HEK293 (cell line): Measurements from ENCODE around the gene EVI5.

Source experiments
- GLI4 ChIP-seq: fragments of 450-650 bp; formaldehyde crosslinking; IDR thresholded peaks from 2 replicates; pipeline ENCODE4 v1.5.1; 2016; ENCODE audit warnings: missing biosample characterization, missing genetic modification characterization
- HOXA7 ChIP-seq: sonication (generic); formaldehyde crosslinking; IDR thresholded peaks from 2 replicates; pipeline ENCODE4 v1.8.1; 2022; ENCODE audit warnings: missing genetic modification reagents, borderline replicate concordance
- IKZF3 ChIP-seq: fragments of 450-650 bp; IDR thresholded peaks from 2 replicates; pipeline ENCODE4 v1.5.0; 2018; ENCODE audit warnings: missing biosample characterization, mild to moderate bottlenecking, missing genetic modification characterization, moderate library complexity
- KLF1 ChIP-seq: fragments of 450-650 bp; formaldehyde crosslinking; IDR thresholded peaks from 2 replicates; pipeline ENCODE4 v1.5.1; 2016; ENCODE audit warnings: missing biosample characterization, missing genetic modification characterization
- KLF16 ChIP-seq: fragments of 450-650 bp; formaldehyde crosslinking; IDR thresholded peaks from 2 replicates; pipeline ENCODE4 v1.5.1; 2017; ENCODE audit warnings: missing biosample characterization, missing genetic modification characterization
- MZF1 ChIP-seq: fragments of 450-650 bp; formaldehyde crosslinking; IDR thresholded peaks from 2 replicates; pipeline ENCODE4 v1.5.1; 2017; ENCODE audit warnings: missing biosample characterization, missing genetic modification characterization, borderline replicate concordance
- ZEB2 ChIP-seq: fragments of 450-650 bp; formaldehyde crosslinking; IDR thresholded peaks from 2 replicates; pipeline ENCODE4 v1.5.1; 2016; ENCODE audit warnings: missing biosample characterization, missing genetic modification characterization
- ZFHX2 ChIP-seq: fragments of 450-650 bp; formaldehyde crosslinking; conservative IDR thresholded peaks from 2 replicates; pipeline ENCODE4 v1.5.1; 2016; ENCODE audit warnings: missing biosample characterization, missing genetic modification characterization
- ZNF10 ChIP-seq: fragments of 450-650 bp; formaldehyde crosslinking; IDR thresholded peaks from 2 replicates; pipeline ENCODE4 v1.5.1; 2017; ENCODE audit warnings: missing biosample characterization, missing genetic modification characterization
- ZNF140 ChIP-seq: fragments of 450-650 bp; formaldehyde crosslinking; IDR thresholded peaks from 2 replicates; pipeline ENCODE4 v1.5.1; 2016; ENCODE audit warnings: missing biosample characterization, missing genetic modification characterization
- ZNF221 ChIP-seq: fragments of 450-650 bp; formaldehyde crosslinking; IDR thresholded peaks from 2 replicates; pipeline ENCODE4 v1.5.1; 2017; ENCODE audit warnings: missing biosample characterization, missing genetic modification characterization, borderline replicate concordance
- ZNF302 ChIP-seq: fragments of 450-650 bp; formaldehyde crosslinking; IDR thresholded peaks from 2 replicates; pipeline ENCODE4 v1.5.1; 2016; ENCODE audit warnings: missing biosample characterization, missing genetic modification characterization, low read depth
- ZNF350 ChIP-seq: fragments of 450-650 bp; formaldehyde crosslinking; IDR thresholded peaks from 2 replicates; pipeline ENCODE4 v1.5.0; 2017; ENCODE audit warnings: missing biosample characterization, mild to moderate bottlenecking, missing genetic modification characterization
- ZNF426 ChIP-seq: fragments of 450-650 bp; formaldehyde crosslinking; IDR thresholded peaks from 2 replicates; pipeline ENCODE4 v1.5.1; 2017; ENCODE audit warnings: missing biosample characterization, missing genetic modification characterization, mild to moderate bottlenecking, inconsistent platforms, moderate library complexity
- ZNF433 ChIP-seq: fragments of 450-650 bp; formaldehyde crosslinking; IDR thresholded peaks from 2 replicates; pipeline ENCODE4 v1.5.1; 2016; ENCODE audit warnings: missing biosample characterization, missing genetic modification characterization, low read depth
- ZNF521 ChIP-seq: fragments of 450-650 bp; formaldehyde crosslinking; IDR thresholded peaks from 2 replicates; pipeline ENCODE4 v1.5.1; 2017; ENCODE audit warnings: missing biosample characterization, mild to moderate bottlenecking, missing genetic modification characterization
- ZNF530 ChIP-seq: fragments of 450-650 bp; formaldehyde crosslinking; IDR thresholded peaks from 2 replicates; pipeline ENCODE4 v1.5.1; 2016; ENCODE audit warnings: low read depth, missing biosample characterization, missing genetic modification characterization
- ZNF585B ChIP-seq: fragments of 450-650 bp; formaldehyde crosslinking; IDR thresholded peaks from 2 replicates; pipeline ENCODE4 v1.5.1; 2016; ENCODE audit warnings: missing biosample characterization, missing genetic modification characterization
- ZNF610 ChIP-seq: fragments of 450-650 bp; formaldehyde crosslinking; IDR thresholded peaks from 2 replicates; pipeline ENCODE4 v1.5.1; 2016; ENCODE audit warnings: missing biosample characterization, missing genetic modification characterization, borderline replicate concordance
- ZNF623 ChIP-seq: fragments of 450-650 bp; formaldehyde crosslinking; IDR thresholded peaks from 2 replicates; pipeline ENCODE4 v1.5.1; 2016; ENCODE audit warnings: missing biosample characterization, missing genetic modification characterization
- ZNF658 ChIP-seq: fragments of 450-650 bp; formaldehyde crosslinking; IDR thresholded peaks from 2 replicates; pipeline ENCODE4; 2016; ENCODE audit warnings: missing biosample characterization, missing genetic modification characterization
- ZNF677 ChIP-seq: fragments of 450-650 bp; IDR thresholded peaks from 2 replicates; pipeline ENCODE4 v1.5.0; 2018; ENCODE audit warnings: missing biosample characterization, mild to moderate bottlenecking, missing genetic modification characterization, moderate library complexity
- ZNF701 ChIP-seq: fragments of 450-650 bp; formaldehyde crosslinking; IDR thresholded peaks from 2 replicates; pipeline ENCODE4 v1.5.1; 2016; ENCODE audit warnings: missing biosample characterization, missing genetic modification characterization
- ZNF785 ChIP-seq: fragments of 450-650 bp; formaldehyde crosslinking; IDR thresholded peaks from 2 replicates; pipeline ENCODE4 v1.5.1; 2016; ENCODE audit warnings: missing biosample characterization, missing genetic modification characterization
- ZNF843 ChIP-seq: fragments of 450-650 bp; formaldehyde crosslinking; IDR thresholded peaks from 2 replicates; pipeline ENCODE4 v1.5.1; 2016; ENCODE audit warnings: missing biosample characterization, missing genetic modification characterization
- TF ChIP-seq, protein P1 (sequence below): fragments of 450-650 bp; formaldehyde crosslinking; IDR thresholded peaks from 2 replicates; pipeline ENCODE4 v1.5.1; 2017; ENCODE audit warnings: missing biosample characterization, missing genetic modification characterization
- TF ChIP-seq, protein P2 (sequence below): fragments of 450-650 bp; IDR thresholded peaks from 2 replicates; pipeline ENCODE4 v1.5.1; 2018; ENCODE audit warnings: missing biosample characterization, mild to moderate bottlenecking, missing genetic modification characterization
- TF ChIP-seq, protein P3 (sequence below): fragments of 450-650 bp; formaldehyde crosslinking; IDR thresholded peaks from 2 replicates; pipeline ENCODE4 v1.5.1; 2016; ENCODE audit warnings: missing biosample characterization, missing genetic modification characterization
- TF ChIP-seq, protein P4 (sequence below): fragments of 450-650 bp; formaldehyde crosslinking; IDR thresholded peaks from 2 replicates; pipeline ENCODE4; 2016; ENCODE audit warnings: missing biosample characterization, missing genetic modification characterization
- TF ChIP-seq, protein P5 (sequence below): fragments of 450-650 bp; formaldehyde crosslinking; IDR thresholded peaks from 2 replicates; pipeline ENCODE4 v1.5.1; 2017; ENCODE audit warnings: missing biosample characterization, missing genetic modification characterization
- TF ChIP-seq, protein P6 (sequence below): fragments of 450-650 bp; formaldehyde crosslinking; IDR thresholded peaks from 2 replicates; pipeline ENCODE4 v1.5.1; 2016; ENCODE audit warnings: missing biosample characterization, missing genetic modification characterization

The EVI5 gene

DNA sequence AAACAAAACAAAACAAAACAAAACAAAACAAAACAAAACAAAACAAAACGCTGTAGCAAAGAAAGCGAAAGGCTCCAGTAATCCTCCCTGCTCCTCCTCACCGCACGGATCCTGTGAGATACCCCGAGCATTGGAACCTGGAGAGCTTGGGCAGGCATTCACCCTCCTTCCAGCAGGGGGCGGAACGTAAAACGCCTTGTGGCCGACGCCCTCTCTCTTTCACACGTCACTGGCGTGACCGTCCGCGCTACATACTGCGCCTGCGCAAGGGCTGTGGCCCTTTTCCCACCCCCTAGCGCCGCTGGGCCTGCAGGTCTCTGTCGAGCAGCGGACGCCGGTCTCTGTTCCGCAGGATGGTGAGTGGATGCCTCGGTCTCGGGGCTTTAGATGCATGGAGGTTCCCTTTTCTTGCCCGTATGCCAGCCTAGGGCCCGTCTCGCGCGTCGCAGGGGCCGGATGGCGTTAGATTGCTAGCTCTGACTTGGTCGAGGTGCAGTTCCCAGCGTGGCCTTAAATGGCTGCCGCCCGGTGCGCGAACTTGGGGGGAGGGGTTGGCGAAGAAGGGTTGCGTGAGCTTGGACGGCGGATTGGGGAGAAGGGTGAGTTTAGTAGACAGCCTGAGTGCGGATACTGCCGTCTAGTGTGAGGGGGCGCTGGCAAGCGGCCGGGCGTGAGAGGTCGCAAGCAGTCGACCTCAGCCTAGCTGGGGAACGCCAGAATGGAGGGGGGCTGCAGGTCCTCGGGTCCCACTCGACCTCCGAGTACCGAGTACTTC is 47.0 kb upstream of the EVI5 start, which contains the start of gene RPL5 (continued):
- peak; percentile 87 for TF ChIP-seq ZEB2
- peak; percentile 89 for TF ChIP-seq ZNF610 (tag by site-specific recombination)
- peak; percentile 51; the same call in 1 of the 2 replicates for TF ChIP-seq IKZF3 (tag by site-specific recombination)
- TF ChIP-seq, protein P1, sequence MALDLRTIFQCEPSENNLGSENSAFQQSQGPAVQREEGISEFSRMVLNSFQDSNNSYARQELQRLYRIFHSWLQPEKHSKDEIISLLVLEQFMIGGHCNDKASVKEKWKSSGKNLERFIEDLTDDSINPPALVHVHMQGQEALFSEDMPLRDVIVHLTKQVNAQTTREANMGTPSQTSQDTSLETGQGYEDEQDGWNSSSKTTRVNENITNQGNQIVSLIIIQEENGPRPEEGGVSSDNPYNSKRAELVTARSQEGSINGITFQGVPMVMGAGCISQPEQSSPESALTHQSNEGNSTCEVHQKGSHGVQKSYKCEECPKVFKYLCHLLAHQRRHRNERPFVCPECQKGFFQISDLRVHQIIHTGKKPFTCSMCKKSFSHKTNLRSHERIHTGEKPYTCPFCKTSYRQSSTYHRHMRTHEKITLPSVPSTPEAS (tag by site-specific recombination), result peak; percentile 68
- peak; percentile 47; the same call in 1 of the 2 replicates for TF ChIP-seq ZFHX2 (tag by site-specific recombination)
- peak; percentile 95 for TF ChIP-seq GLI4 (tag by site-specific recombination)
- no peak for TF ChIP-seq ZNF701 (tag by site-specific recombination)
- no peak for TF ChIP-seq HOXA7
- no peak for TF ChIP-seq ZNF433 (tag by site-specific recombination)
- peak; percentile 88 for TF ChIP-seq KLF1 (tag by site-specific recombination)
- no peak for TF ChIP-seq ZNF140 (tag by site-specific recombination)
- 0 out of 2 replicates have a peak, but pooled peaks have one; percentile 27 for TF ChIP-seq ZNF623
- TF ChIP-seq ZNF302 (tag by site-specific recombination), result no peak
- TF ChIP-seq, protein P2, sequence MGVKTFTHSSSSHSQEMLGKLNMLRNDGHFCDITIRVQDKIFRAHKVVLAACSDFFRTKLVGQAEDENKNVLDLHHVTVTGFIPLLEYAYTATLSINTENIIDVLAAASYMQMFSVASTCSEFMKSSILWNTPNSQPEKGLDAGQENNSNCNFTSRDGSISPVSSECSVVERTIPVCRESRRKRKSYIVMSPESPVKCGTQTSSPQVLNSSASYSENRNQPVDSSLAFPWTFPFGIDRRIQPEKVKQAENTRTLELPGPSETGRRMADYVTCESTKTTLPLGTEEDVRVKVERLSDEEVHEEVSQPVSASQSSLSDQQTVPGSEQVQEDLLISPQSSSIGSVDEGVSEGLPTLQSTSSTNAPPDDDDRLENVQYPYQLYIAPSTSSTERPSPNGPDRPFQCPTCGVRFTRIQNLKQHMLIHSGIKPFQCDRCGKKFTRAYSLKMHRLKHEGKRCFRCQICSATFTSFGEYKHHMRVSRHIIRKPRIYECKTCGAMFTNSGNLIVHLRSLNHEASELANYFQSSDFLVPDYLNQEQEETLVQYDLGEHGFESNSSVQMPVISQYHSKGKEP (tag by site-specific recombination), result no peak
- TF ChIP-seq, protein P3, sequence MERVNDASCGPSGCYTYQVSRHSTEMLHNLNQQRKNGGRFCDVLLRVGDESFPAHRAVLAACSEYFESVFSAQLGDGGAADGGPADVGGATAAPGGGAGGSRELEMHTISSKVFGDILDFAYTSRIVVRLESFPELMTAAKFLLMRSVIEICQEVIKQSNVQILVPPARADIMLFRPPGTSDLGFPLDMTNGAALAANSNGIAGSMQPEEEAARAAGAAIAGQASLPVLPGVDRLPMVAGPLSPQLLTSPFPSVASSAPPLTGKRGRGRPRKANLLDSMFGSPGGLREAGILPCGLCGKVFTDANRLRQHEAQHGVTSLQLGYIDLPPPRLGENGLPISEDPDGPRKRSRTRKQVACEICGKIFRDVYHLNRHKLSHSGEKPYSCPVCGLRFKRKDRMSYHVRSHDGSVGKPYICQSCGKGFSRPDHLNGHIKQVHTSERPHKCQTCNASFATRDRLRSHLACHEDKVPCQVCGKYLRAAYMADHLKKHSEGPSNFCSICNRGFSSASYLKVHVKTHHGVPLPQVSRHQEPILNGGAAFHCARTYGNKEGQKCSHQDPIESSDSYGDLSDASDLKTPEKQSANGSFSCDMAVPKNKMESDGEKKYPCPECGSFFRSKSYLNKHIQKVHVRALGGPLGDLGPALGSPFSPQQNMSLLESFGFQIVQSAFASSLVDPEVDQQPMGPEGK (tag by site-specific recombination), result peak; percentile 89
- TF ChIP-seq MZF1 (tag by site-specific recombination), result no peak; the same call in 1 of the 2 replicates
- peak; percentile 97 for TF ChIP-seq KLF16 (tag by site-specific recombination)
- 0 out of 2 replicates have a peak, but pooled peaks have one; percentile 83 for TF ChIP-seq ZNF785
- TF ChIP-seq, protein P4, sequence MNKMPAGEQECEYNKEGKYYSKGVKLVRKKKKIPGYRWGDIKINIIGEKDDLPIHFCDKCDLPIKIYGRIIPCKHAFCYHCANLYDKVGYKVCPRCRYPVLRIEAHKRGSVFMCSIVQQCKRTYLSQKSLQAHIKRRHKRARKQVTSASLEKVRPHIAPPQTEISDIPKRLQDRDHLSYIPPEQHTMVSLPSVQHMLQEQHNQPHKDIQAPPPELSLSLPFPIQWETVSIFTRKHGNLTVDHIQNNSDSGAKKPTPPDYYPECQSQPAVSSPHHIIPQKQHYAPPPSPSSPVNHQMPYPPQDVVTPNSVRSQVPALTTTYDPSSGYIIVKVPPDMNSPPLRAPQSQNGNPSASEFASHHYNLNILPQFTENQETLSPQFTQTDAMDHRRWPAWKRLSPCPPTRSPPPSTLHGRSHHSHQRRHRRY (tag by site-specific recombination), result peak; percentile 96; the same call in 1 of the 2 replicates
- no peak for TF ChIP-seq ZNF530
- TF ChIP-seq, protein P5, sequence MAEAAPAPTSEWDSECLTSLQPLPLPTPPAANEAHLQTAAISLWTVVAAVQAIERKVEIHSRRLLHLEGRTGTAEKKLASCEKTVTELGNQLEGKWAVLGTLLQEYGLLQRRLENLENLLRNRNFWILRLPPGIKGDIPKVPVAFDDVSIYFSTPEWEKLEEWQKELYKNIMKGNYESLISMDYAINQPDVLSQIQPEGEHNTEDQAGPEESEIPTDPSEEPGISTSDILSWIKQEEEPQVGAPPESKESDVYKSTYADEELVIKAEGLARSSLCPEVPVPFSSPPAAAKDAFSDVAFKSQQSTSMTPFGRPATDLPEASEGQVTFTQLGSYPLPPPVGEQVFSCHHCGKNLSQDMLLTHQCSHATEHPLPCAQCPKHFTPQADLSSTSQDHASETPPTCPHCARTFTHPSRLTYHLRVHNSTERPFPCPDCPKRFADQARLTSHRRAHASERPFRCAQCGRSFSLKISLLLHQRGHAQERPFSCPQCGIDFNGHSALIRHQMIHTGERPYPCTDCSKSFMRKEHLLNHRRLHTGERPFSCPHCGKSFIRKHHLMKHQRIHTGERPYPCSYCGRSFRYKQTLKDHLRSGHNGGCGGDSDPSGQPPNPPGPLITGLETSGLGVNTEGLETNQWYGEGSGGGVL (tag by site-specific recombination), result no peak
- TF ChIP-seq ZNF843 (tag by site-specific recombination), result peak; percentile 85
- TF ChIP-seq ZNF221 (tag by site-specific recombination), result no peak
- no peak for TF ChIP-seq ZNF658 (tag by site-specific recombination)
- TF ChIP-seq, protein P6, sequence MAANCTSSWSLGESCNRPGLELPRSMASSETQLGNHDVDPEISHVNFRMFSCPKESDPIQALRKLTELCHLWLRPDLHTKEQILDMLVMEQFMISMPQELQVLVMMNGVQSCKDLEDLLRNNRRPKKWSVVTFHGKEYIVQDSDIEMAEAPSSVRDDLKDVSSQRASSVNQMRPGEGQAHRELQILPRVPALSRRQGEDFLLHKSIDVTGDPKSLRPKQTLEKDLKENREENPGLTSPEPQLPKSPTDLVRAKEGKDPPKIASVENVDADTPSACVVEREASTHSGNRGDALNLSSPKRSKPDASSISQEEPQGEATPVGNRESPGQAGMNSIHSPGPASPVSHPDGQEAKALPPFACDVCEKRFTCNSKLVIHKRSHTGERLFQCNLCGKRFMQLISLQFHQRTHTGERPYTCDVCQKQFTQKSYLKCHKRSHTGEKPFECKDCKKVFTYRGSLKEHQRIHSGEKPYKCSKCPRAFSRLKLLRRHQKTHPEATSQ (tag by site-specific recombination), result 0 out of 2 replicates have a peak, but pooled peaks have one; percentile 77
- TF ChIP-seq ZNF10 (tag by site-specific recombination), result no peak; the same call in 1 of the 2 replicates
- no peak for TF ChIP-seq ZNF350 (tag by site-specific recombination)
- TF ChIP-seq ZNF677 (tag by site-specific recombination), result no peak
- TF ChIP-seq ZNF585B (tag by site-specific recombination), result no peak
- no peak; the same call in 1 of the 2 replicates for TF ChIP-seq ZNF426
- TF ChIP-seq ZNF521 (tag by site-specific recombination), result no peak
